HG03575 (cell line): ENCODE data around the gene ROBO1.

ENCODE experiments used
- ATAC-seq: cut with Tn5 transposase; IDR thresholded peaks from one replicate; pipeline ENCODE4 v1.9.1; 2021; ENCODE audit not compliant: unreplicated experiment, insufficient number of reproducible peaks, low FRiP score; ENCODE audit errors: extremely low read depth

ROBO1 gene

GRCh38 chr3:78926523-78926922 lies 841.3 kb downstream of the ROBO1 start:
- no peak for ATAC-seq

GRCh38 chr3:78924711-78925110 lies 843.1 kb downstream of the ROBO1 start:
- no peak for ATAC-seq

DNA sequence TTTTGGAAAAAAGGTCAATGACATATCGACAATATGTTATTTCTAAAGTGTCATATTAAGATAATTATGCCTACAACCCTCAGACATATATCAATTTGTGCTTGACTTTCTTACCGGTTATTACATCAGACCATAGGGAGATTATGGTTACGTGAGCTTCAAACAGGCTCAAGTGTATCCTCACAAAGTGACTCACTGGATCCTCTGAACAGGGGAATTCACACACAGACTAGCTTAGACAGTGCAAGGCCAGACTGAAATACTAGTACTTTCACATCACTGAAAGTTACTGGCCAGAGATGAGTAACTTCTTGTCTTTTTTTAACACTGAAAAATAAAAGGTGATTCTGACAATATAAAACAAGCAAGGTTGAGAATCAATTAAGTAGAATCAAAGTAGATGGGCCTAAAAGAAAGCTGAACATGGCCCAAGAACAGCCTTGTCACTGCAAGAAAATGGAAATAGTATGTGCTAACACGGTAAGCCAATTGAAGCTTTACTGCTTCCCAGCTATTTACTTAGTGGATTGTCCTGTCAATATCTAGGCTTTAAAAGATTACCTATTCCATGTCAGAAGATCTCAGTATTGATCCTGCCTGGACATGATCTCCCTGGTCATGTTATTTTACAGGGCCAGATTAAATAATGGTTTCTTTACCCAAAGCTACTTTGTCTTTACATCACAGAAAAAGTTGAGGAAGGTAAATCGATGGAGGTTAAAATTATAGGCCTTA lies 848.6 kb downstream of the ROBO1 start:
- ATAC-seq = no peak

DNA sequence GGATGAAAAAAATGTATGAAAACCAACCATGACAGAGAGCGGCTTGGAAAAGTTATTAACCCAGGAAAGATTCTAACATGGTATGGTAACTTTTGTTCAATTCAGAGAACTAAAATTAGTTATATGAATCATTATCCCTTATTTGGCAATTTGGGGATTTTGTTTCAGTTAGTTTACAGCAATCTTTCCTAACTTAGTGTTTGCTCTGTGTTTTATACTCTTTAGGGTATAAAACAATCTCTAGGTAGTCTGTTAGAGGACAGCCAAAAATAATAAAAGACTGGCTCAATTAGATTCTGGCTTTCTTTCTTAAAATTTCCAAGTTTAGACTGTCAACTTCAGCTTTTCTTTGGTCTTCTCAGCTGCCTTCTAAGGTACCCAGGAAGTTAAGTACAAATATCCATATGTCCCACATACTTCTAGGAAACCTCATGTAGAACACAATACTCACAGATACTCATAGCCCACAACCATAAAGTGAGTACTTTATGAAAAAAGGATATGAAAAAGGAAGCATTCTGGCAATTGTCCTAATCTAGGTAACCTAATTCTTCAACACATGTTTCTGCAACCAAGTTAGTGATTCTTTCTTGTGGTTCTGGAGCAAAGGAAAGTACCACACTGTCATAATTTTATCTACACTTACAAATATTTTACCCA lies 849.3 kb downstream of the ROBO1 start:
- no peak for ATAC-seq

DNA sequence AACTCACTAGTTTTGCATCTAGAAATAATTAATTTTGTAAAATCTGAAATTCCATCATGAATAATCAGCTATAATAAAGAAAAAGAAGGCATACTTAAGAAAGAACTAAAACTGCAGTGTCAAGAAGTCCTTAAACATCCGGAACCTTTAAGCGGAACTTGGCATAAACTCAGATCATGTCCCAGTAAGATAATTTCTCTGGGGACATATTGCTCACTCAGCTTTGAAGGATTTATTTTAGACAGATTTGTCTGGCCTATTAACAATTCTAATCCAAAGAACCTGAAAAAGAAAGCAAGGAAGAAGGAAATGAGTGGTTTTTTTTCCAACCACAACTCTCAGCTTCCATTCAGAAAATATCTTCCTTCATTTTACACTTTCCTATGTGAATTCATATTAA lies 850.3 kb downstream of the ROBO1 start:
- no peak for ATAC-seq

DNA sequence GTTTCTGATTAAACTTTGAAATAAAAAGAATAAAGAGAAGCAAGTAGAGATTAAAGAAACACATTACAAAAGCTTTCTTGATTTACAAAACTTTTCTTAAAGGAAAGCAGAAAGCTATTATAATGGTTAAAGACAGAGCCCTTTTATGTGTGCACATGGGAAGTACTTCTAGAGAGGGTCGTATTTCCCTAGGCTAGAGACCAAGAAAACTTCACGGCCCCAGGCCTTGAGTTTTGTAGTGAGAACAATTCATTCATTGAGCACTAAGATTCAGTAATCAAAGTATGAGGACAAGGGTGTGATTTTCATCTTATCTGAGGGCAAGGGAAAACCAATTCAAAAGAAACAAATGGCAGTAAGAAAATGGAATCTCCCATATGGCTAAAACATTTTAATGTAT lies 854.1 kb downstream of the ROBO1 start:
- ATAC-seq = no peak

GRCh38 chr3:78912687-78913086 lies 855.1 kb downstream of the ROBO1 start:
- ATAC-seq = no peak

DNA sequence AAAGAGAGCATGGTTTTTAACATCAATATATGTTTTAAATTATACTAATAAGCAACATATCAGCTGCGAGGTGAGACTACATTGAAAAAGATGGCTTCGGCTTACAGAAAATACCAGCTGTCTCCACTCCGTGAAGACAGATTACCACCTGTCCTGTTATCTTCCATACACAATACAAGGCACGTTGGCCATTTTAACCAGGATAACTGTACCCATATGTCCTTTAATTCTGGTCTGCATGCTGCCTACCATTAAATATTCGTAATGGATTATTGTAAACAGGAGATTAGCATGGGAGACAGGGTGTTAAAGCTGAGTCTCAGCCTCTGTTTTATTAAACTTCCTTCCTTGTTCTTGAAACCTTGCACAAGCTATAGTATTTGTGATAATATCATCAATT lies 855.5 kb downstream of the ROBO1 start:
- no peak for ATAC-seq

DNA sequence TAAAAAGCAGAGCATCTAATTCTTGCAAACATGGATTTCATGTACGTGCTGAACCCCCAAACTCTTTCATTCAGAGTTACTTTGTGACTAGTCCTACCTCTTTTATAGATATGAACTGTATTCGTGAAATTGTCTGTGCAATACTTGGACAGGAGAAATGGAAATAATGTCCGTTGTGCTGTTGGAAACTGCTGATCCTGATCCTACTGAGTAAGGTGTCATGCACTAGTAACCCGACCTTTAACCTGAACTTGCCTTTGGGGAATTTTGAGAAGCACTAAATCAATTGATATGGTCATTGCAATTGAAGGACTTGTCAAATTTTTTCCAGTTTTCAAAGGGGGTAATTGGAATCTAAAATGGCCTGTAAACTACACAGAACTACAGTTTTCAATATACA lies 856.4 kb downstream of the ROBO1 start:
- no peak for ATAC-seq

DNA sequence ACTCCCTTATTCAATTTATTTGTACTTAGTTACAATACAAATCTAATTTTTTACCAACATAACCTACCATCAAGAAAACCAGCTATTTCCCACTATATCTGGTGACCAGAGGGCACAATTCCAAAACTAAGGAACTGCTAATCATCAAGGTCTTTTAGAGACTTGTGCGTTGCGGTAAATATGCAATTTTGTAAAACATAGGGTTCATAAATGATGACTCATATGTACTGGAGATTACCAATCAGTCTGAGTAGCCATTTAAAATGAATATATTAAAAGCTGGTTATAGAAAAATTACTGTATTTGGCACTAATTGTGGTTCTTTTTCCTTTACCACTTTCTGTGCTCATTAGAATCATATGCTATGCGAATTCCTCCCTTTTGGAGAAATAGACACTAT lies 859.6 kb downstream of the ROBO1 start:
- no peak for ATAC-seq

- no peak for ATAC-seq
Observed at GRCh38 chr3:78907367-78907766, 860.4 kb downstream of the ROBO1 start.

GRCh38 chr3:78906930-78907329 lies 860.9 kb downstream of the ROBO1 start:
- ATAC-seq = no peak

DNA sequence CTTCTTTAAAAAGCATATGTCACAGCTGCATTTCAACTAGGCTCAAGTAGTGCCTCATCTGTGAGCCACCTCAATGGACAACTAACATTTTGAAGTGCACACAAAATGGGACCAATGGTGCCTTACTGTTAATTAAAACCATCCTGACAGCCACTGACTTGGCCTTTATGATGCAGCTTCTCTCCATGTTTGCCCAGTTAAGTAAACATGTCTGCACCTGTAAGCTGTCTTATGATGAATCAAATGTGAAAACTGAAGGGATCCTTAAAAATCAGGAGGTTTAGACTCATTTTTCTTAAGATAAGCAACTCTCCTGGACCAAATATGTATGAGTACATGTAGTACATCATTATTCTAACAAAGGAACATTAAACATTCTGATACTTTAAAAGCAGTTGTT lies 861.6 kb downstream of the ROBO1 start:
- ATAC-seq = no peak

- ATAC-seq = no peak
Observed at GRCh38 chr3:78905700-78906099, 862.1 kb downstream of the ROBO1 start.

- no peak for ATAC-seq
Observed at GRCh38 chr3:78901544-78901943, 866.3 kb downstream of the ROBO1 start.

DNA sequence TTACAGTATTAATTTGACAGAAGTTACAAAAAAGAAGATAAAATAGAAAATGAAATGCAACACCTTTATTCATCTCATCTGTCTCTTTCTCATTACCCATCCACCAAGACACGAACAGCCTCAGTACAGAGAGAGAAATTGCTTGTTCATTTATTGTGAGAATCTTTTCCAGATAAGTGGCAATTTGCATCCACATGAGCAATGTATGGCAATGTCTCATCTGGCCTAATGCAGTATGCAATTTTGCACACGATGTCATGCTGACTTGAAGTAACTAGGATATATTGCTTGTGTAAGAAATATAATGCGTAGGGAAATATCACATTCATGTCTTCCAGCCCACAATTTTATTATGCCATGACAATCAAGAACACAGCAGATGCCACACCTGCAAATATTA lies 866.9 kb downstream of the ROBO1 start:
- no peak for ATAC-seq

GRCh38 chr3:78900426-78900825 lies 867.4 kb downstream of the ROBO1 start:
- ATAC-seq = no peak

GRCh38 chr3:78895528-78895927 lies 872.3 kb downstream of the ROBO1 start:
- ATAC-seq = no peak

DNA sequence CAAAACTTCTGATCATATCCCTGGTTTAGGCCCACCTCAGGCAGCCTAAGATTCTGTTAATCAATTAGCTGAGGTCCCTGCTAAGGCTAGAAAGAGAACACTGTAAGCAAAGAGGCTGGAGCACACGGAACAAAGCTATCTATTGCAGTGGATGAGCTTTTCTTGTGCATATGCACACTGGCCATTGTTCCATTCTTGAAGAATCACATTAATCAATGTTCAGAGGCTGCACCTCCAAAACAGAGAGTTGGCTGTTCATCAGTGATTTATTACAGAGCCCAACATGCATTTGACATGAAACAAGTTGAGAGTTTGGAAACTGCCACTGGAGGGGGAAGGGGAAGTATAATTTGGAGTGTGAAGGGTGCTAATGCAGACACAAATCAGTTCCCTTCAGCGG lies 873.0 kb downstream of the ROBO1 start:
- no peak for ATAC-seq

DNA sequence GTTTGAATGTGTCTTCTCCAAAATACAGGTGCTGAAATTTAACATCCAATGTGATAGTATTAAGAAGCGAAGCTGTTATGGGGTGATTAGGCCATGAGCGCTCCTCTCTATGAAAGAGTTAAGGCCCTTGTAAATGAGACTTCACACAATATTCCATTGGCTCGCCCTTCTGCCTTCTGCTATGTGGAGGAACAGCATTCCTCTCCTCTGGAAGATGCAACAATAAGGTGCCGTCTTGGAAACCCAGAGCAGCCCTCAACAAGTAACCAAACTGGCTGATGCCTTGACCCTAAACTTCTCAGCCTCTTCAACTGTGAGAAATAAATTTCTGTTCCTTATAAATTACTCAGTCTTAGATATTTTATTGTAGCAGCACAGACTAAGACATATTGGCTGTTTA lies 874.6 kb downstream of the ROBO1 start:
- ATAC-seq = no peak

- ATAC-seq = no peak
Observed at GRCh38 chr3:78889348-78889747, 878.5 kb downstream of the ROBO1 start.
